ENCODE data around the gene PPP2R2C. TPM values are rescaled to one million over a fixed set of nuclear protein-coding genes. Genes with fewer than 3 reads are reported as not detected.

The PPP2R2C gene
- total RNA-seq, 4 donors from 2014 or later, result 50.7 to 81.3 (median 62.0) TPM

- no peak for TF ChIP-seq CTCF (IDR thresholded peaks at IDR 0.05)
- TF ChIP-seq POLR2A (IDR thresholded peaks at IDR 0.05), result no peak
- no peak for DNase-seq (ENCODE audit: low spot score in 2 of 2)
- intact Hi-C loops (cut with DNase I; ENCODE audit: low total_unique reads), result no loop called here
- no peak overlapping the region for H3K4me3 ChIP-seq (ENCODE audit: low read depth, poor library complexity, severe bottlenecking)
- 85 to 88% methylated on average over 7 of the region's 7 CpGs for WGBS, 2 donors
These were observed 52.4 kb downstream of the PPP2R2C start for GRCh38 chr4:6420036-6420435.

- no peak overlapping the region for H3K4me3 ChIP-seq (ENCODE audit: low read depth, poor library complexity, severe bottlenecking)
- TF ChIP-seq CTCF (IDR thresholded peaks at IDR 0.05), result no peak
- intact Hi-C loops (cut with DNase I; ENCODE audit: low total_unique reads), result no loop called here
- no peak for DNase-seq (ENCODE audit: low spot score in 2 of 2)
- WGBS, 2 donors, result 52 to 58% methylated on average over 6 of the region's 6 CpGs
These were observed 52.9 kb downstream of the PPP2R2C start for GRCh38 chr4:6419452-6420028.

- 85 to 90% methylated on average over 9 of the region's 9 CpGs for WGBS, 2 donors
- no peak for TF ChIP-seq POLR2A (IDR thresholded peaks at IDR 0.05)
- no peak for TF ChIP-seq CTCF (IDR thresholded peaks at IDR 0.05)
- DNase-seq (ENCODE audit: low spot score in 2 of 2), result no peak
- intact Hi-C loops (cut with DNase I; ENCODE audit: low total_unique reads), result no loop called here
- H3K4me3 ChIP-seq (ENCODE audit: low read depth, poor library complexity, severe bottlenecking), result no peak overlapping the region
These were observed 54.1 kb downstream of the PPP2R2C start for GRCh38 chr4:6418193-6418755.

GRCh38 chr4:6417516-6418050, 54.8 kb downstream of the PPP2R2C start:
- H3K4me3 ChIP-seq (ENCODE audit: low read depth, poor library complexity, severe bottlenecking), result no peak overlapping the region
- no peak for DNase-seq (ENCODE audit: low spot score in 2 of 2)
- TF ChIP-seq POLR2A (IDR thresholded peaks at IDR 0.05) (no peak), CTCF (IDR thresholded peaks at IDR 0.05) (no peak)
- intact Hi-C loops (cut with DNase I; ENCODE audit: low total_unique reads), result no loop called here
- 70 to 73% methylated on average over 11 to 12 of the region's 12 CpGs for WGBS, 2 donors

GRCh38 chr4:6416518-6417286, 55.7 kb downstream of the PPP2R2C start:
- H3K4me3 ChIP-seq (ENCODE audit: low read depth, poor library complexity, severe bottlenecking), result no peak overlapping the region
- no peak for TF ChIP-seq CTCF (IDR thresholded peaks at IDR 0.05)
- no peak for TF ChIP-seq POLR2A (IDR thresholded peaks at IDR 0.05)
- WGBS, 2 donors, result 33 to 44% methylated on average over 12 to 16 of the region's 16 CpGs
- intact Hi-C loops (cut with DNase I; ENCODE audit: low total_unique reads), result no loop called here
- DNase-seq (ENCODE audit: low spot score in 2 of 2), result no peak
